HG03064 (cell line): ENCODE data around the gene PPCDC.
A peak's percentile ranks its signal among the peaks of the same experiment; 100 is the strongest.

Source experiments
- ATAC-seq: cut with Tn5 transposase; IDR thresholded peaks from one replicate; pipeline ENCODE4 v1.9.1; 2021; ENCODE audit warnings: low read depth; ENCODE audit not compliant: unreplicated experiment

PPCDC gene

GRCh38 chr15:75043509-75044257 lies 20.3 kb downstream of the PPCDC start:
- peak; percentile 20 for ATAC-seq

- ATAC-seq, result no peak
Measured at GRCh38 chr15:75044258-75044878, 21.0 kb downstream of the PPCDC start.

- ATAC-seq, result no peak
Measured at GRCh38 chr15:75045332-75046015, 22.1 kb downstream of the PPCDC start.

- ATAC-seq, result no peak
Measured at GRCh38 chr15:75048394-75048793, 25.0 kb downstream of the PPCDC start.

GRCh38 chr15:75049392-75049791 lies 26.0 kb downstream of the PPCDC start:
- ATAC-seq, result no peak

- ATAC-seq, result no peak
Measured at GRCh38 chr15:75050283-75050682, 26.9 kb downstream of the PPCDC start.

GRCh38 chr15:75051191-75051608 lies 27.8 kb downstream of the PPCDC start:
- ATAC-seq, result no peak

- no peak for ATAC-seq
Measured at GRCh38 chr15:75051711-75052110, 28.3 kb downstream of the PPCDC start.

GRCh38 chr15:75052972-75053747 lies 29.8 kb downstream of the PPCDC start:
- no peak for ATAC-seq

- ATAC-seq, result no peak
Measured at GRCh38 chr15:75053748-75054125, 30.3 kb downstream of the PPCDC start.

GRCh38 chr15:75054172-75054897 lies 30.9 kb downstream of the PPCDC start:
- no peak for ATAC-seq

GRCh38 chr15:75056036-75056435 lies 32.6 kb downstream of the PPCDC start:
- ATAC-seq, result no peak

GRCh38 chr15:75058127-75058905 lies 34.9 kb downstream of the PPCDC start:
- no peak for ATAC-seq

GRCh38 chr15:75059607-75060006 lies 36.2 kb downstream of the PPCDC start:
- no peak for ATAC-seq

- ATAC-seq, result no peak
Measured at GRCh38 chr15:75061272-75061671, 37.9 kb downstream of the PPCDC start.

- ATAC-seq, result no peak
Measured at GRCh38 chr15:75062706-75063105, 39.3 kb downstream of the PPCDC start.

GRCh38 chr15:75063338-75063737 lies 39.9 kb downstream of the PPCDC start:
- ATAC-seq, result no peak

GRCh38 chr15:75063889-75064288 lies 40.5 kb downstream of the PPCDC start:
- no peak for ATAC-seq

GRCh38 chr15:75064846-75065245 lies 41.5 kb downstream of the PPCDC start:
- no peak for ATAC-seq

GRCh38 chr15:75065467-75065850 lies 42.1 kb downstream of the PPCDC start:
- no peak for ATAC-seq
